ENCODE measurements around the gene RNF224. TPM values are rescaled to one million over a fixed set of nuclear protein-coding genes. Genes with fewer than 3 reads are reported as not detected.
A peak's percentile ranks its signal among the peaks of the same experiment; 100 is the strongest.

The RNF224 gene
- total and polyA plus RNA-seq, 2 of the 13 experiments (the other 11 are each of a cell fraction or from before 2014, with no cell fraction given): 0.09 TPM; not detected in 1

DNA sequence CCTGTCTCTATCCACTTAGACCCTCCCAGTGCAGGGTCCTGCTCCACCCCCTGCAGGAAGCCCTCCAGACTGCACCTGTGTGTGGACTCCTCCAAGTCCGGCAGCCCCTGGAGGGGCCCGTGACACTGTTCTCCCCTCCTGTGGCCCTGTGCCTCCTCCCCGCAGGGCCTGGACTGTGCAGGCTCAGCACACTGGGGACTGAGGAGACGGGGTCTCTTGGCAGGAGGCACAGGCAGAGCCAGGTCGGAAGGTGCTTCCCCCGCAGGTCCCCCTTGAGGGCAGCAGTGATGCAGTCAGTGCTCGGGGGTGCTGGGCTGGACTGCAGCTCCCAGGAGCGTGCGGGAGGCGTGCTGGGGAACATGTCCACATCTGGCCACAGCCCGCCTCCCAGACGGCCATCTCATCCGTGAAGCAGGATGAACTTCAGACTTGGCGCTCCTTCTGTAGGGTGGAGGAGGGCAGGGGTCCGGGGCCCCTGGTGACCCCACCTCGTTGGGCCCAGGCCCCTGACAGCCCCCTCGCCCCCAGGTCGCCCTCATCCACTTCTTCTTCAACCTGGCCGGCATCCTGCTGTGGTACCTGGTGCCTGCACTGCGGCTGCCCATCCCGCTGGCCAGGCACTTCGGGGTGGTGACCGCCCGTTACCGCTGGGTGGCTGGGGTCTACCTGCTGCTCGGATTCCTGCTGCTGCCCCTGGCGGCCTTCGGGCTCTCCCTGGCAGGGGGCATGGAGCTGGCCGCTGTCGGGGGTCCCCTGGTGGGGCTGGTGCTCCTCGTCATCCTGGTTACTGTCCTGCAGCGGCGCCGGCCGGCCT, 8.3 kb downstream of the RNF224 start (continued):
- no peak for TF ChIP-seq ZNF570 (CRISPR knock-in tag; IDR thresholded peaks at IDR 0.05; ENCODE audit: borderline replicate concordance)
- TF ChIP-seq ZNF331 (CRISPR knock-in tag; IDR thresholded peaks at IDR 0.05): 0 out of 2 replicates have a peak, but pooled peaks have one; percentile 18
- no peak for TF ChIP-seq ZNF850 (CRISPR knock-in tag; conservative IDR thresholded peaks at IDR 0.05)
- TF ChIP-seq, protein P1, sequence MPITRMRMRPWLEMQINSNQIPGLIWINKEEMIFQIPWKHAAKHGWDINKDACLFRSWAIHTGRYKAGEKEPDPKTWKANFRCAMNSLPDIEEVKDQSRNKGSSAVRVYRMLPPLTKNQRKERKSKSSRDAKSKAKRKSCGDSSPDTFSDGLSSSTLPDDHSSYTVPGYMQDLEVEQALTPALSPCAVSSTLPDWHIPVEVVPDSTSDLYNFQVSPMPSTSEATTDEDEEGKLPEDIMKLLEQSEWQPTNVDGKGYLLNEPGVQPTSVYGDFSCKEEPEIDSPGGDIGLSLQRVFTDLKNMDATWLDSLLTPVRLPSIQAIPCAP (CRISPR knock-in tag; IDR thresholded peaks at IDR 0.05; ENCODE audit: low read depth): no peak
- TF ChIP-seq, protein P2, sequence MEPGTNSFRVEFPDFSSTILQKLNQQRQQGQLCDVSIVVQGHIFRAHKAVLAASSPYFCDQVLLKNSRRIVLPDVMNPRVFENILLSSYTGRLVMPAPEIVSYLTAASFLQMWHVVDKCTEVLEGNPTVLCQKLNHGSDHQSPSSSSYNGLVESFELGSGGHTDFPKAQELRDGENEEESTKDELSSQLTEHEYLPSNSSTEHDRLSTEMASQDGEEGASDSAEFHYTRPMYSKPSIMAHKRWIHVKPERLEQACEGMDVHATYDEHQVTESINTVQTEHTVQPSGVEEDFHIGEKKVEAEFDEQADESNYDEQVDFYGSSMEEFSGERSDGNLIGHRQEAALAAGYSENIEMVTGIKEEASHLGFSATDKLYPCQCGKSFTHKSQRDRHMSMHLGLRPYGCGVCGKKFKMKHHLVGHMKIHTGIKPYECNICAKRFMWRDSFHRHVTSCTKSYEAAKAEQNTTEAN (CRISPR knock-in tag; conservative IDR thresholded peaks at IDR 0.05): 0 out of 2 replicates have a peak, but pooled peaks have one; percentile 38
- TF ChIP-seq, protein P3, sequence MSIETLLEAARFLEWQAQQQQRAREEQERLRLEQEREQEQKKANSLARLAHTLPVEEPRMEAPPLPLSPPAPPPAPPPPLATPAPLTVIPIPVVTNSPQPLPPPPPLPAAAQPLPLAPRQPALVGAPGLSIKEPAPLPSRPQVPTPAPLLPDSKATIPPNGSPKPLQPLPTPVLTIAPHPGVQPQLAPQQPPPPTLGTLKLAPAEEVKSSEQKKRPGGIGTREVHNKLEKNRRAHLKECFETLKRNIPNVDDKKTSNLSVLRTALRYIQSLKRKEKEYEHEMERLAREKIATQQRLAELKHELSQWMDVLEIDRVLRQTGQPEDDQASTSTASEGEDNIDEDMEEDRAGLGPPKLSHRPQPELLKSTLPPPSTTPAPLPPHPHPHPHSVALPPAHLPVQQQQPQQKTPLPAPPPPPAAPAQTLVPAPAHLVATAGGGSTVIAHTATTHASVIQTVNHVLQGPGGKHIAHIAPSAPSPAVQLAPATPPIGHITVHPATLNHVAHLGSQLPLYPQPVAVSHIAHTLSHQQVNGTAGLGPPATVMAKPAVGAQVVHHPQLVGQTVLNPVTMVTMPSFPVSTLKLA (IDR thresholded peaks at IDR 0.05): 0 out of 2 replicates have a peak, but pooled peaks have one; percentile 4
- 0 out of 2 replicates have a peak, but pooled peaks have one; percentile 19 for TF ChIP-seq ZNF572 (CRISPR knock-in tag; IDR thresholded peaks at IDR 0.05)
- no peak for TF ChIP-seq ZNF333 (CRISPR knock-in tag; IDR thresholded peaks at IDR 0.05; ENCODE audit: borderline replicate concordance)
- no peak for TF ChIP-seq ZFY (CRISPR knock-in tag; IDR thresholded peaks at IDR 0.05)
- peak; percentile 58 for TF ChIP-seq KDM1A (CRISPR knock-in tag; IDR thresholded peaks at IDR 0.05)
- 0 out of 2 replicates have a peak, but pooled peaks have one; percentile 14 for TF ChIP-seq ZNF350 (CRISPR knock-in tag; IDR thresholded peaks at IDR 0.05; ENCODE audit: borderline replicate concordance, low read depth)
- TF ChIP-seq ZNF619 (CRISPR knock-in tag; IDR thresholded peaks at IDR 0.05): peak; percentile 69
- peak; percentile 75 for TF ChIP-seq IKZF4 (CRISPR knock-in tag; IDR thresholded peaks at IDR 0.05; ENCODE audit: borderline replicate concordance, low read depth, not compliant biosample characterization)
- peak; percentile 45; the same call in 1 of the 2 replicates for TF ChIP-seq RARA (CRISPR knock-in tag; IDR thresholded peaks at IDR 0.05)
- peak; percentile 26; the same call in 1 of the 2 replicates for TF ChIP-seq ELF3 (CRISPR knock-in tag; IDR thresholded peaks at IDR 0.05)
- TF ChIP-seq, protein P4, sequence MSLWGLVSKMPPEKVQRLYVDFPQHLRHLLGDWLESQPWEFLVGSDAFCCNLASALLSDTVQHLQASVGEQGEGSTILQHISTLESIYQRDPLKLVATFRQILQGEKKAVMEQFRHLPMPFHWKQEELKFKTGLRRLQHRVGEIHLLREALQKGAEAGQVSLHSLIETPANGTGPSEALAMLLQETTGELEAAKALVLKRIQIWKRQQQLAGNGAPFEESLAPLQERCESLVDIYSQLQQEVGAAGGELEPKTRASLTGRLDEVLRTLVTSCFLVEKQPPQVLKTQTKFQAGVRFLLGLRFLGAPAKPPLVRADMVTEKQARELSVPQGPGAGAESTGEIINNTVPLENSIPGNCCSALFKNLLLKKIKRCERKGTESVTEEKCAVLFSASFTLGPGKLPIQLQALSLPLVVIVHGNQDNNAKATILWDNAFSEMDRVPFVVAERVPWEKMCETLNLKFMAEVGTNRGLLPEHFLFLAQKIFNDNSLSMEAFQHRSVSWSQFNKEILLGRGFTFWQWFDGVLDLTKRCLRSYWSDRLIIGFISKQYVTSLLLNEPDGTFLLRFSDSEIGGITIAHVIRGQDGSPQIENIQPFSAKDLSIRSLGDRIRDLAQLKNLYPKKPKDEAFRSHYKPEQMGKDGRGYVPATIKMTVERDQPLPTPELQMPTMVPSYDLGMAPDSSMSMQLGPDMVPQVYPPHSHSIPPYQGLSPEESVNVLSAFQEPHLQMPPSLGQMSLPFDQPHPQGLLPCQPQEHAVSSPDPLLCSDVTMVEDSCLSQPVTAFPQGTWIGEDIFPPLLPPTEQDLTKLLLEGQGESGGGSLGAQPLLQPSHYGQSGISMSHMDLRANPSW (CRISPR knock-in tag; IDR thresholded peaks at IDR 0.05; ENCODE audit: borderline replicate concordance): no peak
- TF ChIP-seq, protein P5, sequence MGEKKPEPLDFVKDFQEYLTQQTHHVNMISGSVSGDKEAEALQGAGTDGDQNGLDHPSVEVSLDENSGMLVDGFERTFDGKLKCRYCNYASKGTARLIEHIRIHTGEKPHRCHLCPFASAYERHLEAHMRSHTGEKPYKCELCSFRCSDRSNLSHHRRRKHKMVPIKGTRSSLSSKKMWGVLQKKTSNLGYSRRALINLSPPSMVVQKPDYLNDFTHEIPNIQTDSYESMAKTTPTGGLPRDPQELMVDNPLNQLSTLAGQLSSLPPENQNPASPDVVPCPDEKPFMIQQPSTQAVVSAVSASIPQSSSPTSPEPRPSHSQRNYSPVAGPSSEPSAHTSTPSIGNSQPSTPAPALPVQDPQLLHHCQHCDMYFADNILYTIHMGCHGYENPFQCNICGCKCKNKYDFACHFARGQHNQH (CRISPR knock-in tag; IDR thresholded peaks at IDR 0.05): peak; percentile 56; the same call in 1 of the 2 replicates
- no peak; the same call in none of the 2 replicates for TF ChIP-seq NFKB2 (CRISPR knock-in tag; IDR thresholded peaks at IDR 0.05; ENCODE audit: borderline replicate concordance)
- TF ChIP-seq, protein P6, sequence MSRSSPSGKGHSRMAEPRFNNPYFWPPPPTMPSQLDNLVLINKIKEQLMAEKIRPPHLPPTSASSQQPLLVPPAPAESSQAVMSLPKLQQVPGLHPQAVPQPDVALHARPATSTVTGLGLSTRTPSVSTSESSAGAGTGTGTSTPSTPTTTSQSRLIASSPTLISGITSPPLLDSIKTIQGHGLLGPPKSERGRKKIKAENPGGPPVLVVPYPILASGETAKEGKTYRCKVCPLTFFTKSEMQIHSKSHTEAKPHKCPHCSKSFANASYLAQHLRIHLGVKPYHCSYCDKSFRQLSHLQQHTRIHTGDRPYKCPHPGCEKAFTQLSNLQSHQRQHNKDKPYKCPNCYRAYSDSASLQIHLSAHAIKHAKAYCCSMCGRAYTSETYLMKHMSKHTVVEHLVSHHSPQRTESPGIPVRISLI (CRISPR knock-in tag; IDR thresholded peaks at IDR 0.05; ENCODE audit: borderline replicate concordance): no peak
